Measurements from ENCODE around the gene NSFL1C. TPM values are rescaled to one million over a fixed set of nuclear protein-coding genes. Genes with fewer than 3 reads are reported as not detected.
A peak's percentile ranks its signal among the peaks of the same experiment; 100 is the strongest.

NSFL1C gene
- total and polyA plus RNA-seq, 9 of the 15 experiments (the other 6 are each of a cell fraction or from before 2014, with no cell fraction given) = 20.8 to 119 (median 47.0) TPM

GRCh38 chr20:1466211-1467081 is at the start of gene NSFL1C (continued):
- TF ChIP-seq TAF9B (IDR thresholded peaks at IDR 0.05; ENCODE audit: partially characterized antibody) = peak; percentile 91
- TF ChIP-seq CGGBP1 (CRISPR knock-in tag; IDR thresholded peaks at IDR 0.05) = peak; percentile 68; the same call in 1 of the 2 replicates
- TF ChIP-seq HLTF (IDR thresholded peaks at IDR 0.05) = no peak
- no peak for TF ChIP-seq PRPF4 (IDR thresholded peaks at IDR 0.05; ENCODE audit: insufficient read depth, low read depth, low read length, poor library complexity, severe bottlenecking)
- peak; percentile 97 for TF ChIP-seq FIP1L1 (IDR thresholded peaks at IDR 0.05; ENCODE audit: low read depth, low read length, poor library complexity, severe bottlenecking)
- TF ChIP-seq SOX6 (IDR thresholded peaks at IDR 0.05) = peak; percentile 61; the same call in 1 of the 2 replicates
- no peak for TF ChIP-seq FOXJ2 (tag; IDR thresholded peaks at IDR 0.05)
- no peak for TF ChIP-seq BCOR (IDR thresholded peaks at IDR 0.05)
- TF ChIP-seq GMEB1 (CRISPR knock-in tag; IDR thresholded peaks at IDR 0.05) = peak; percentile 89
- TF ChIP-seq NCOR1 (IDR thresholded peaks at IDR 0.05) = peak; percentile 40; the same call in 1 of the 2 replicates
- TF ChIP-seq CTBP1 (IDR thresholded peaks at IDR 0.05; ENCODE audit: borderline replicate concordance) = peak; percentile 82; the same call in 1 of the 2 replicates
- no peak for TF ChIP-seq CHAMP1 (IDR thresholded peaks at IDR 0.05)
- TF ChIP-seq SIN3A (IDR thresholded peaks at IDR 0.05; ENCODE audit: borderline replicate concordance in 2 of 2, control insufficient read depth in 1 of 2, low read depth in 2 of 2, low read length in 2 of 2) = peak; percentile 43 to 71; a peak in 2 of 4 replicates
- TF ChIP-seq NR0B1 (IDR thresholded peaks at IDR 0.05; ENCODE audit: partially characterized antibody) = no peak
- no peak for TF ChIP-seq NRF1 (conservative IDR thresholded peaks at IDR 0.05 in 1 of 2, IDR thresholded peaks at IDR 0.05 in 1 of 2)
- TF ChIP-seq RFX7 (CRISPR knock-in tag; IDR thresholded peaks at IDR 0.05) = no peak
- peak; percentile 38; the same call in 1 of the 2 replicates for TF ChIP-seq TCF3 (CRISPR knock-in tag; IDR thresholded peaks at IDR 0.05)
- peak; percentile 42; the same call in 1 of the 2 replicates for TF ChIP-seq ZKSCAN1 (IDR thresholded peaks at IDR 0.05; ENCODE audit: low read depth, low read length)
- TF ChIP-seq ARID3A (IDR thresholded peaks at IDR 0.05; ENCODE audit: borderline replicate concordance, low read depth, low read length) = no peak
- peak; percentile 99 for TF ChIP-seq TAF1 (IDR thresholded peaks at IDR 0.05; ENCODE audit: control insufficient read depth, extremely low read depth, insufficient read depth, low read length, severe bottlenecking)
